GM23248 (cell line): ENCODE results near the gene IER3. TPM values are rescaled to one million over a fixed set of nuclear protein-coding genes. Genes with fewer than 3 reads are reported as not detected.
A peak's percentile ranks its signal among the peaks of the same experiment; 100 is the strongest.

Experiments
- DNase-seq: peaks from one replicate; pipeline ENCODE4 v3.0.0-alpha.2; 2015
- H2AFZ ChIP-seq: fragments of 200-600 bp; sonication (generic); 2 replicates; pipeline ENCODE4 v1.6.1; 2016; ENCODE audit warnings: antibody characterized with exemption
- H3F3A ChIP-seq: fragments of 200-600 bp; sonication (generic); 2 replicates; pipeline ENCODE4 v1.6.1; 2016; ENCODE audit warnings: mild to moderate bottlenecking, antibody characterized with exemption, mixed run types; ENCODE audit not compliant: insufficient read depth
- H3K27ac ChIP-seq: fragments of 200-600 bp; sonication (generic); 2 replicates; pipeline ENCODE4 v1.5.1; 2016; ENCODE audit warnings: mild to moderate bottlenecking
- H3K27me3 ChIP-seq: fragments of 200-600 bp; sonication (generic); replicated peaks from 2 replicates; pipeline ENCODE4 v1.6.1; 2016; ENCODE audit warnings: mild to moderate bottlenecking; ENCODE audit not compliant: insufficient read depth
- H3K36me3 ChIP-seq: fragments of 200-600 bp; sonication (generic); 2 replicates; pipeline ENCODE4 v1.6.1; 2016; ENCODE audit warnings: low read depth, mild to moderate bottlenecking
- H3K4me1 ChIP-seq: fragments of 200-600 bp; sonication (generic); 2 replicates; pipeline ENCODE4 v1.6.1; 2016; ENCODE audit warnings: mild to moderate bottlenecking; ENCODE audit not compliant: insufficient read depth
- H3K4me2 ChIP-seq: fragments of 200-600 bp; sonication (generic); one replicate; pipeline ENCODE4 v1.6.1; 2016; ENCODE audit warnings: mild to moderate bottlenecking; ENCODE audit not compliant: unreplicated experiment
- H3K4me3 ChIP-seq: fragments of 200-600 bp; sonication (generic); 2 replicates; pipeline ENCODE4 v1.5.1; 2016; ENCODE audit warnings: mild to moderate bottlenecking
- H3K79me2 ChIP-seq: fragments of 200-600 bp; sonication (generic); 2 replicates; pipeline ENCODE4 v1.6.1; 2016; ENCODE audit warnings: mild to moderate bottlenecking; ENCODE audit not compliant: insufficient read depth
- H3K9ac ChIP-seq: fragments of 200-600 bp; sonication (generic); 2 replicates; pipeline ENCODE4 v1.6.1; 2016; ENCODE audit warnings: mild to moderate bottlenecking
- H3K9me2 ChIP-seq: fragments of 200-600 bp; sonication (generic); 2 replicates; pipeline ENCODE4 v1.6.1; 2016; ENCODE audit warnings: mixed run types, mild to moderate bottlenecking, moderate library complexity; ENCODE audit not compliant: insufficient read depth
- H3K9me3 ChIP-seq: fragments of 200-600 bp; sonication (generic); one replicate; pipeline ENCODE4 v1.6.1; 2017; ENCODE audit warnings: low read depth
- H4K20me1 ChIP-seq: fragments of 200-600 bp; sonication (generic); 2 replicates; pipeline ENCODE4 v1.6.0; 2016; ENCODE audit not compliant: insufficient read depth
- EZH2 ChIP-seq: fragments of 200-600 bp; sonication (generic); IDR thresholded peaks from 2 replicates; pipeline ENCODE4 v1.6.1; 2018; ENCODE audit warnings: antibody characterized with exemption, mild to moderate bottlenecking; ENCODE audit not compliant: insufficient read depth, poor library complexity, severe bottlenecking
- EZH2phosphoT487 ChIP-seq: fragments of 200-600 bp; sonication (generic); IDR thresholded peaks from 2 replicates; pipeline ENCODE4 v1.6.1; 2018; ENCODE audit warnings: antibody characterized with exemption, moderate library complexity, mild to moderate bottlenecking, low read depth; ENCODE audit not compliant: insufficient read depth
- WGBS, 2 experiments: methylation state at CpG; one replicate each; pipeline ENCODE4 v1.1.6; 2015 to 2017; ENCODE audit warnings: low lambda C conversion rate in 2 of 2, low coverage in 1 of 2; ENCODE audit errors: missing lambda C conversion rate in 2 of 2; 5-methylcytosine and 5-hydroxymethylcytosine counted together
- in situ Hi-C: fragments of 300-500 bp; cut with MboI; formaldehyde crosslinking; loops from 2 replicates; pipeline ENCODE4 v1.15.0; 2020
- polyA plus RNA-seq: library from polyadenylated mRNA; unstranded; fragments of >200 nt; fragmentation: Nextera tagmentation; extraction: Ambion mirVana; gene quantifications from 2 replicates; pipeline ENCODE4 v1.2.1, GENCODE V29; 2016
- total RNA-seq: library from RNA; depleted of rRNA; stranded (reverse); fragments of >200 nt; shearing (Covaris generic); gene quantifications from 2 replicates; pipeline ENCODE4 v1.2.3, GENCODE V29; 2014; rRNA removed

IER3 gene, protein sequence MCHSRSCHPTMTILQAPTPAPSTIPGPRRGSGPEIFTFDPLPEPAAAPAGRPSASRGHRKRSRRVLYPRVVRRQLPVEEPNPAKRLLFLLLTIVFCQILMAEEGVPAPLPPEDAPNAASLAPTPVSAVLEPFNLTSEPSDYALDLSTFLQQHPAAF
- total RNA-seq (148 and 156 TPM in 2 replicates), polyA plus RNA-seq (76.4 and 82.1 TPM in 2 replicates)

DNA sequence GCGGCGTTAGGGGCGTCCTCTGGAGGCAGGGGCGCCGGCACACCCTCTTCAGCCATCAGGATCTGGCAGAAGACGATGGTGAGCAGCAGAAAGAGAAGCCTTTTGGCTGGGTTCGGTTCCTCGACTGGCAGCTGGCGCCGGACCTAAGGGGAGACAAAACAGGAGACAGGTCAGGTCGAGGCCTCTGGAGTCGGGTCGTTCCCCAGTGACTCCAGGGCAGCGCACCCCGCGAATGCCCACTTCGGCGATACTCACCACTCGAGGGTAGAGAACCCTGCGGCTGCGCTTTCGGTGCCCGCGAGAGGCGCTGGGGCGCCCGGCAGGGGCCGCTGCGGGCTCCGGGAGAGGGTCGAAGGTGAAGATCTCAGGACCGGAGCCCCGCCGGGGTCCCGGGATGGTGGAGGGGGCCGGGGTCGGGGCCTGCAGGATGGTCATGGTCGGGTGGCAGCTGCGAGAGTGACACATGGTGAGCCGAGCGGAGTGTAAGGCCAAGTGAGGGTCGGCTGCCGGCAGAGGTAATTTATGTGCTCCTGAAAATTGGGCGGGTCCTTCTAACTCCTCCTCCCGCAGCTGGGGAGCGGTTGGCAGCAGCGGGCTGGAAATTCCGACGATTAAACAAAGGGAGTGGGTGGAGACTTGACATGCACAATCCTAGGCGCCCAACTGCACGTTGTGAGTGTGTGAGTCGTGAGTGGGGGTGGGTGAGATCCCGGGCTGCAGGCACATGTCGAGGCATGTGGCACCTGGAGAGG, at the start of gene IER3:
Gene IER3 (minus strand): TSS at position 494 of the 752 bp plus-strand sequence. CDS start 29 bp downstream, at position 465.
- Histone ChIP-seq H2AFZ (0 out of 2 replicates have a peak within 1 kb of the TSS, but pooled peaks have one; percentile 9), H3K27ac (peak within 1 kb of the TSS; percentile 96)
- in situ Hi-C loops = loop anchor here (10.0 to 25.0 kb wide), 2 partner anchors 71 to 343 kb away; no protein-coding TSS in a partner anchor

GRCh38 chr6:30793521-30794194, 49.3 kb upstream of the IER3 start:
- H3K36me3 ChIP-seq = no peaks in the 10 kb centered on the region
- TF ChIP-seq EZH2 = no peak
- H3K4me1 ChIP-seq = no peaks in the 10 kb centered on the region
- peak overlapping the region; percentile 11 for H3K4me2 ChIP-seq
- H4K20me1 ChIP-seq = no peaks in the 10 kb centered on the region
- peak overlapping the region; percentile 49 for H3K9ac ChIP-seq
- in situ Hi-C loops = no loop called here
- peak overlapping the region; percentile 80 for H2AFZ ChIP-seq
- 51 to 54% methylated on average over 6 of the region's 6 CpGs for WGBS, 2 experiments
- H3K27me3 ChIP-seq = no peaks in the 10 kb centered on the region
- peak overlapping the region; percentile 52 for H3K27ac ChIP-seq
- peak; percentile 30 for DNase-seq
- H3K79me2 ChIP-seq = no peaks in the 10 kb centered on the region
- H3K9me3 ChIP-seq = no peaks in the 10 kb centered on the region
- H3F3A ChIP-seq = 0 out of 2 replicates have a peak, but pooled peaks cover 7% of the 10 kb centered on the region
- no peak overlapping the region for H3K4me3 ChIP-seq
- no peaks in the 10 kb centered on the region for H3K9me2 ChIP-seq

More for the DNA sequence above, at the start of gene IER3:
- H3K4me3 ChIP-seq = peak within 1 kb of the TSS; percentile 98
- peaks cover 45% of the 10 kb centered on the region for H3K4me1 ChIP-seq
- peak within 1 kb of the TSS; percentile 99 for H3K9ac ChIP-seq
- peak; percentile 95 for DNase-seq
- no peaks in the 10 kb centered on the region for H3K9me3 ChIP-seq
- peaks cover 22% of the 10 kb centered on the region; the same call in 1 of the 2 replicates for H3K36me3 ChIP-seq
- H4K20me1 ChIP-seq = no peaks in the 10 kb centered on the region
- H3K27me3 ChIP-seq = no peaks in the 10 kb centered on the region
- TF ChIP-seq EZH2phosphoT487 (no peak), EZH2 (no peak)
- 1% methylated on average over 49 to 54 of the region's 54 CpGs for WGBS, 2 experiments
- H3K9me2 ChIP-seq = no peaks in the 10 kb centered on the region
- peaks cover 41% of the 10 kb centered on the region for H3F3A ChIP-seq
- peak within 1 kb of the TSS; percentile 83 for H3K4me2 ChIP-seq
- peaks cover 47% of the 10 kb centered on the region for H3K79me2 ChIP-seq

- Histone ChIP-seq H3K27ac (no peak overlapping the region), H3K9me3 (no peaks in the 10 kb centered on the region), H2AFZ (no peak overlapping the region), H3K4me2 (no peak overlapping the region), H3F3A (0 out of 2 replicates have a peak, but pooled peaks cover 7% of the 10 kb centered on the region), H3K4me1 (no peaks in the 10 kb centered on the region), H3K79me2 (no peaks in the 10 kb centered on the region), H3K36me3 (no peaks in the 10 kb centered on the region), H3K4me3 (no peak overlapping the region), H3K9ac (no peak overlapping the region), H3K27me3 (no peaks in the 10 kb centered on the region), H3K9me2 (no peaks in the 10 kb centered on the region), H4K20me1 (no peaks in the 10 kb centered on the region)
- no peak for DNase-seq
- TF ChIP-seq EZH2phosphoT487 (no peak), EZH2 (no peak)
- WGBS, 2 experiments = 93 to 98% methylated on average over 2 of the region's 2 CpGs
- in situ Hi-C loops = no loop called here
Observed at GRCh38 chr6:30792786-30793185, 48.4 kb upstream of the IER3 start.

DNA sequence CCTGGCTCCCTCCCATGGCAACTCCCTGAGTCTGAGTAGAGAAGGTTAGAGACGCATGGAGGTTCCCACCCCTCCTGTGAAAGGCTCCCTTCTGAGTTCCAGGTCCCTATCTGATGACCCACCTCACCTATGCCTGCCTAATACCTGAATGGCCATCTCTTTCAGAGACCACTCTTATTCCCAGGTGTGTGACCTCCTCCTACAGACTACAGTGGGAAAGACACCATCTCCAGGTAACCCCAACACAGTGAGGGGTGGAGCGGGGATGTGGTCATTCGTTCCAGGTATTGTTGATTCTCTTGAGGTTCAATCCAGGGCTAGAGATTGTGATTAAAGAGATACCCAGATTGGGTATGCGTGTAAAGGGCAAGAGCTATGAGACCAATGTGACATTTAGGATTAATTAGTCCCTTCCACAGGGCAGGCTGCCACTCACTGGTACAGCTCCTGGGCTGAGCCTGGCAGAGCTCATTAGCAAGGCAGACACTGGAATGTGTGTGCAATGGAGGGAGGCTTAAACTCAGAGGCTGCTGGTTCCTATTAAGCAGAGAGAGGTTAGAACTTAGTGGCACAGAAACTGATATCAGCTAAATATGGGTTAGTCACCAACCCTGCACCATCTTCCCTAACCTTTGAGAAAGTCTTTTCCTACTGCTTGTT, 46.5 kb upstream of the IER3 start:
- Histone ChIP-seq H3K9ac (no peak overlapping the region), H3K4me2 (no peak overlapping the region), H3K79me2 (no peaks in the 10 kb centered on the region), H3K9me2 (no peaks in the 10 kb centered on the region), H2AFZ (no peak overlapping the region), H3K4me1 (no peaks in the 10 kb centered on the region), H3K4me3 (no peak overlapping the region), H3F3A (0 out of 2 replicates have a peak, but pooled peaks cover 7% of the 10 kb centered on the region), H3K27ac (no peak overlapping the region), H4K20me1 (no peaks in the 10 kb centered on the region), H3K9me3 (no peaks in the 10 kb centered on the region), H3K27me3 (no peaks in the 10 kb centered on the region), H3K36me3 (no peaks in the 10 kb centered on the region)
- in situ Hi-C loops = no loop called here
- WGBS, 2 experiments = 84 to 87% methylated on average over 4 of the region's 4 CpGs
- no peak for TF ChIP-seq EZH2phosphoT487
- TF ChIP-seq EZH2 = no peak
- no peak for DNase-seq
